CD14-positive monocyte (primary cell): ENCODE results near the gene KCTD20. TPM values are rescaled to one million over a fixed set of nuclear protein-coding genes. Genes with fewer than 3 reads are reported as not detected.

ENCODE experiments used
- DNase-seq, 3 donors: peaks; one replicate each; pipeline ENCODE4 v3.0.0-alpha.2; 2011 to 2022
- H2AFZ ChIP-seq: 2 replicates; pipeline ENCODE4 v1.6.0; 2012; ENCODE audit warnings: mild to moderate bottlenecking, low read depth, low read length, inconsistent platforms; ENCODE audit not compliant: insufficient read depth, poor library complexity, severe bottlenecking
- H3K27ac ChIP-seq, 2 donors: 1 replicate in 1 of 2; 2 replicates in 1 of 2; pipeline ENCODE4 v1.5.1; 2012 to 2013; ENCODE audit warnings: low read length in 2 of 2, control low read depth in 1 of 2, inconsistent platforms in 1 of 2, low read depth in 1 of 2, mild to moderate bottlenecking in 1 of 2
- H3K27me3 ChIP-seq, 2 donors: one replicate each; pipeline versions ENCODE4 v1.6.0 to v1.6.1; 2011 to 2013; ENCODE audit warnings: low read length in 2 of 2; ENCODE audit not compliant: control insufficient read depth in 2 of 2, insufficient read depth in 2 of 2
- H3K36me3 ChIP-seq, 2 donors: replicated peaks in 1 of 2; 1 replicate in 1 of 2; 2 replicates in 1 of 2; pipeline versions ENCODE4 v1.5.1 to v1.6.1; 2012 to 2013; ENCODE audit warnings: low read length in 2 of 2, control low read depth in 1 of 2, inconsistent platforms in 1 of 2, mild to moderate bottlenecking in 1 of 2; ENCODE audit not compliant: insufficient read depth in 2 of 2, control insufficient read depth in 1 of 2
- H3K4me1 ChIP-seq, 2 donors: 1 replicate in 1 of 2; 2 replicates in 1 of 2; pipeline versions ENCODE4 v1.5.1 to v1.6.1; 2012 to 2013; ENCODE audit warnings: low read length in 2 of 2, control low read depth in 1 of 2, inconsistent platforms in 1 of 2, mild to moderate bottlenecking in 1 of 2, moderate library complexity in 1 of 2; ENCODE audit not compliant: insufficient read depth in 2 of 2, control insufficient read depth in 1 of 2
- H3K4me2 ChIP-seq: replicated peaks from 2 replicates; pipeline ENCODE3; 2012; ENCODE audit warnings: low read length, moderate library complexity, mild to moderate bottlenecking; ENCODE audit not compliant: poor library complexity, severe bottlenecking; ENCODE audit errors: extremely low read depth
- H3K4me3 ChIP-seq, 3 experiments: fragments of 200-600 bp in 1 of 3; sonication (generic) in 1 of 3; replicated peaks in 1 of 3; 1 replicate in 2 of 3; 2 replicates in 1 of 3; pipeline ENCODE4 v1.5.1; 2011 to 2013; ENCODE audit warnings: low read length in 3 of 3, mild to moderate bottlenecking in 3 of 3, control low read depth in 2 of 3, low read depth in 2 of 3, inconsistent platforms in 1 of 3, moderate library complexity in 1 of 3
- H3K79me2 ChIP-seq: 2 replicates; pipeline ENCODE4 v1.6.0; 2012; ENCODE audit warnings: mild to moderate bottlenecking, control low read depth, inconsistent platforms, low read length, moderate library complexity; ENCODE audit not compliant: insufficient read depth
- H3K9ac ChIP-seq: 2 replicates; pipeline ENCODE4 v1.6.0; 2017; ENCODE audit warnings: low read length, mild to moderate bottlenecking; ENCODE audit not compliant: insufficient read depth, poor library complexity, severe bottlenecking
- H3K9me3 ChIP-seq, 2 donors: replicated peaks in 1 of 2; 1 replicate in 1 of 2; 2 replicates in 1 of 2; pipeline versions ENCODE4 v1.5.1 to v1.6.1; 2012 to 2013; ENCODE audit warnings: low read length in 2 of 2, control low read depth in 1 of 2; ENCODE audit not compliant: control insufficient read depth in 1 of 2, insufficient read depth in 1 of 2
- H4K20me1 ChIP-seq: 2 replicates; pipeline ENCODE4 v1.6.0; 2012; ENCODE audit warnings: mild to moderate bottlenecking, low read length, control low read depth, moderate library complexity; ENCODE audit not compliant: insufficient read depth
- H3K27ac Mint-ChIP-seq, 7 donors: one replicate each; pipeline ENCODE4 v1.8.0; 2020; ENCODE audit warnings: mild to moderate bottlenecking in 7 of 7, mixed read lengths in 7 of 7, moderate library complexity in 6 of 7, inconsistent platforms in 2 of 7
- H3K27me3 Mint-ChIP-seq, 3 donors: one replicate each; pipeline ENCODE4 v1.8.0; 2021 to 2022; ENCODE audit warnings: low read depth in 3 of 3, mild to moderate bottlenecking in 3 of 3, mixed read lengths in 3 of 3, moderate library complexity in 3 of 3, inconsistent platforms in 1 of 3
- H3K36me3 Mint-ChIP-seq, 2 donors: one replicate each; pipeline ENCODE4 v1.8.0; 2020; ENCODE audit warnings: mixed read lengths in 2 of 2, inconsistent platforms in 1 of 2, mild to moderate bottlenecking in 1 of 2
- H3K4me1 Mint-ChIP-seq: one replicate; pipeline ENCODE4 v1.8.0; 2020; ENCODE audit warnings: mild to moderate bottlenecking, mixed read lengths
- H3K4me3 Mint-ChIP-seq, 2 donors: one replicate each; pipeline ENCODE4 v1.8.0; 2020; ENCODE audit warnings: mild to moderate bottlenecking in 2 of 2, mixed read lengths in 2 of 2, moderate library complexity in 1 of 2
- H3K9me3 Mint-ChIP-seq, 7 donors: one replicate each; pipeline ENCODE4 v1.8.0; 2020 to 2022; ENCODE audit warnings: mixed read lengths in 7 of 7, mild to moderate bottlenecking in 6 of 7, moderate library complexity in 6 of 7, inconsistent platforms in 2 of 7
- CTCF ChIP-seq: fragments of 200-600 bp; IDR thresholded peaks from one replicate; pipeline ENCODE4 v1.8.0; 2022; ENCODE audit warnings: antibody characterized with exemption, mild to moderate bottlenecking
- WGBS: methylation state at CpG from one replicate; pipeline ENCODE4 v1.1.5; 2013; ENCODE audit warnings: missing lambda C conversion rate; ENCODE audit not compliant: insufficient coverage; 5-methylcytosine and 5-hydroxymethylcytosine counted together
- intact Hi-C, 2 donors: fragments of 100-400 bp; cut with micrococcal nuclease; formaldehyde crosslinking; loops; one replicate each; pipeline versions ENCODE4 v1.15.0 to v1.15.1; 2023
- polyA plus RNA-seq, 3 donors: library from polyadenylated mRNA; depleted of rRNA in 1 of 3; unstranded in 2 of 3; stranded (reverse) in 1 of 3; fragments of 300-500 nt in 2 of 3; fragments of >200 nt in 1 of 3; fragmentation: Illumina TruSeq in 2 of 3; gene quantifications; 1 replicate in 2 of 3; 2 replicates in 1 of 3; pipeline ENCODE4 v1.2.3, GENCODE V29; 2012 to 2021

KCTD20 gene
- polyA plus RNA-seq, 3 donors, result 23.7 to 79.7 (median 73.9) TPM

- Mint-ChIP-seq H3K27ac (peak overlapping the region in 1 of 7 donors; percentile 15), H3K4me1 (peaks cover 10% of the 10 kb centered on the region), H3K9me3 (no peaks in the 10 kb centered on the region), H3K4me3 (no peak overlapping the region), H3K27me3 (no peaks in the 10 kb centered on the region), H3K36me3 (peaks cover 21 to 61% of the 10 kb centered on the region in 2 donors)
- no peak overlapping the region for H2AFZ ChIP-seq
- no peak overlapping the region for H3K9ac ChIP-seq
- intact Hi-C loops, result no loop called here
- DNase-seq, result no peak
- TF ChIP-seq CTCF, result no peak
- WGBS, result 92% methylated on average over 1 of the region's 3 CpGs
- H3K4me1 ChIP-seq, result peaks cover 4 to 5% of the 10 kb centered on the region in 2 donors
- H3K79me2 ChIP-seq, result peaks cover 99% of the 10 kb centered on the region
- peaks cover 92% of the 10 kb centered on the region for H4K20me1 ChIP-seq
- no peak overlapping the region for H3K4me3 ChIP-seq
- H3K36me3 ChIP-seq, result peaks cover 12 to 54% of the 10 kb centered on the region in 2 donors
- no peak overlapping the region for H3K27ac ChIP-seq
- no peak overlapping the region for H3K4me2 ChIP-seq
- H3K9me3 ChIP-seq, result no peaks in the 10 kb centered on the region
- no peaks in the 10 kb centered on the region for H3K27me3 ChIP-seq
Measured at GRCh38 chr6:36455486-36456027, 12.8 kb downstream of the KCTD20 start.

GRCh38 chr6:36459501-36459900 lies 16.7 kb downstream of the KCTD20 start:
- no peak for TF ChIP-seq CTCF
- H3K9me3 ChIP-seq, result no peaks in the 10 kb centered on the region
- H3K36me3 ChIP-seq, result peaks cover 6 to 38% of the 10 kb centered on the region in 2 donors
- peaks cover 99% of the 10 kb centered on the region for H3K79me2 ChIP-seq
- H2AFZ ChIP-seq, result no peak overlapping the region
- H4K20me1 ChIP-seq, result peaks cover 95% of the 10 kb centered on the region
- DNase-seq, result no peak
- H3K4me1 ChIP-seq, result peaks cover 7 to 11% of the 10 kb centered on the region in 2 donors
- no peaks in the 10 kb centered on the region for H3K9me3 Mint-ChIP-seq
- H3K27me3 Mint-ChIP-seq, result no peaks in the 10 kb centered on the region
- peaks cover 20 to 36% of the 10 kb centered on the region in 2 donors for H3K36me3 Mint-ChIP-seq
- no peak overlapping the region for H3K4me2 ChIP-seq
- H3K27me3 ChIP-seq, result no peaks in the 10 kb centered on the region
- no peak overlapping the region for H3K4me3 Mint-ChIP-seq
- no peak overlapping the region for H3K27ac ChIP-seq
- no peak overlapping the region for H3K27ac Mint-ChIP-seq
- peaks cover 29% of the 10 kb centered on the region for H3K4me1 Mint-ChIP-seq
- H3K9ac ChIP-seq, result no peak overlapping the region
- H3K4me3 ChIP-seq, result no peak overlapping the region
- intact Hi-C loops, result no loop called here
